DOHH2 (cell line): ENCODE results near the gene SLC12A4.

Experiments
- EZH2phosphoT487 ChIP-seq: fragments of 200-600 bp; sonication (generic); IDR thresholded peaks from 2 replicates; pipeline ENCODE4 v1.6.1; 2017; ENCODE audit warnings: borderline replicate concordance, mild to moderate bottlenecking, antibody characterized with exemption, low read length, moderate library complexity, mixed read lengths
- TF ChIP-seq, protein P1 (sequence below): fragments of 200-600 bp; sonication (generic); IDR thresholded peaks from one replicate; pipeline ENCODE4 v1.5.1; 2014; ENCODE audit warnings: antibody characterized with exemption, mild to moderate bottlenecking, low read depth, low read length; ENCODE audit not compliant: poor library complexity, severe bottlenecking

DNA sequence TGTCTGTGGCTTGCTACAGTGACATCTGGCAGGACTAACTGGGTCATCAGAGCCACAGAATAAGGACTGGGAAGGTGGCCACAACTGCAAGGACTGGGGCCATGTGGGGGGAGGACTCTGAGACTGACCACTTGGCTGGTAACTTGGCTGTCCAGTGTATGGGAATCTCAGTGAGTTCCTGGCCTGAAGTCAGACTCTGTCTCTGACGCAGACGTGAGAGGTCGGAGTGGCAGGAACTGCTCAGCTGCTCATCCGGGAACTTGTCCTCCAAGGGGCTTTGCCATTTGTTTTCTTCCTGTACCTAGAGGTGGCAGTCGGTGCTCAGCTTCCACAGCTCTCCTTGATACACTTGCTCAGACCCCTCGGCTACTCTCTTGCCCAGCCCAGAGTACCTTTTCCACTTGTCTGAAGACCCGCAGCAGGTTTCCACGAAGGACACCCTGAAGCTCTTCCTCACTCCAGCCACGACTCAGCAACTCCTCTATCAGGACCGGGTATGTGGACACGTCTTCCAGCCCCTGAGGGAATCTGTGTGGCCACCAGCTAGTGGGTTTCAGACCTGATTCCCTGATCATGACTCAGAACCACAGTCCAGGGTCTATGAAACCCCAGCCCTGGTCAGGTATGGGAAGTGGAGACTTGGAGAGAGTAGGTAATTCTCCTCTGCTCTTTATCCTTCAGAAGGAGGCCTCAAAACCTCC, 19.2 kb upstream of the SLC12A4 start:
- TF ChIP-seq, protein P1, sequence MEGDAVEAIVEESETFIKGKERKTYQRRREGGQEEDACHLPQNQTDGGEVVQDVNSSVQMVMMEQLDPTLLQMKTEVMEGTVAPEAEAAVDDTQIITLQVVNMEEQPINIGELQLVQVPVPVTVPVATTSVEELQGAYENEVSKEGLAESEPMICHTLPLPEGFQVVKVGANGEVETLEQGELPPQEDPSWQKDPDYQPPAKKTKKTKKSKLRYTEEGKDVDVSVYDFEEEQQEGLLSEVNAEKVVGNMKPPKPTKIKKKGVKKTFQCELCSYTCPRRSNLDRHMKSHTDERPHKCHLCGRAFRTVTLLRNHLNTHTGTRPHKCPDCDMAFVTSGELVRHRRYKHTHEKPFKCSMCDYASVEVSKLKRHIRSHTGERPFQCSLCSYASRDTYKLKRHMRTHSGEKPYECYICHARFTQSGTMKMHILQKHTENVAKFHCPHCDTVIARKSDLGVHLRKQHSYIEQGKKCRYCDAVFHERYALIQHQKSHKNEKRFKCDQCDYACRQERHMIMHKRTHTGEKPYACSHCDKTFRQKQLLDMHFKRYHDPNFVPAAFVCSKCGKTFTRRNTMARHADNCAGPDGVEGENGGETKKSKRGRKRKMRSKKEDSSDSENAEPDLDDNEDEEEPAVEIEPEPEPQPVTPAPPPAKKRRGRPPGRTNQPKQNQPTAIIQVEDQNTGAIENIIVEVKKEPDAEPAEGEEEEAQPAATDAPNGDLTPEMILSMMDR = no peak
- no peak for TF ChIP-seq EZH2phosphoT487
